ENCODE data around the gene EPN3. TPM values are rescaled to one million over a fixed set of nuclear protein-coding genes. Genes with fewer than 3 reads are reported as not detected.

The EPN3 gene
- total RNA-seq, 2 experiments from 2014 or later, result 0.28 TPM; not detected in 1

DNA sequence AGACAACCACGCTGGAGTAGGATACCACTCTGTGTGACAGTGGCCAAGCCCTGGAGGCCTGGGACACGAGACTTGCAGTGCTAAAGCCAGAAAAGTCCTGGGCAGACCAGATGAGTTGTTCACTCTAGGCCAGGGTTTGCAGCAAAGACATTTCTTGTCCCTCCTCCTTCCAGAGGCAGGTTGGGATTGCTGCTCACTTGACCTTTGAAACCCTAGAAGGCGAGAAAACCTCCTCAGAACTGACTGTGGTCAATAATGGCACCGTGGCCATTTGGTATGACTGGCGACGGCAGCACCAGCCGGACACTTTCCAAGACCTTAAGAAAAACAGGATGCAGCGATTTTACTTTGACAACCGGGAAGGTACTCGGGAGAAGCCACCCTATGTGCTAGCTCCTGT, 9.8 kb upstream of the EPN3 start:
- TF ChIP-seq EZH2phosphoT487 (IDR thresholded peaks at IDR 0.05; ENCODE audit: borderline replicate concordance, low read depth, low read length), result no peak
- TF ChIP-seq, protein P1, sequence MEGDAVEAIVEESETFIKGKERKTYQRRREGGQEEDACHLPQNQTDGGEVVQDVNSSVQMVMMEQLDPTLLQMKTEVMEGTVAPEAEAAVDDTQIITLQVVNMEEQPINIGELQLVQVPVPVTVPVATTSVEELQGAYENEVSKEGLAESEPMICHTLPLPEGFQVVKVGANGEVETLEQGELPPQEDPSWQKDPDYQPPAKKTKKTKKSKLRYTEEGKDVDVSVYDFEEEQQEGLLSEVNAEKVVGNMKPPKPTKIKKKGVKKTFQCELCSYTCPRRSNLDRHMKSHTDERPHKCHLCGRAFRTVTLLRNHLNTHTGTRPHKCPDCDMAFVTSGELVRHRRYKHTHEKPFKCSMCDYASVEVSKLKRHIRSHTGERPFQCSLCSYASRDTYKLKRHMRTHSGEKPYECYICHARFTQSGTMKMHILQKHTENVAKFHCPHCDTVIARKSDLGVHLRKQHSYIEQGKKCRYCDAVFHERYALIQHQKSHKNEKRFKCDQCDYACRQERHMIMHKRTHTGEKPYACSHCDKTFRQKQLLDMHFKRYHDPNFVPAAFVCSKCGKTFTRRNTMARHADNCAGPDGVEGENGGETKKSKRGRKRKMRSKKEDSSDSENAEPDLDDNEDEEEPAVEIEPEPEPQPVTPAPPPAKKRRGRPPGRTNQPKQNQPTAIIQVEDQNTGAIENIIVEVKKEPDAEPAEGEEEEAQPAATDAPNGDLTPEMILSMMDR (conservative IDR thresholded peaks at IDR 0.05; ENCODE audit: low read length), result no peak
- Histone ChIP-seq H3K4me2 (ENCODE audit: low read length) (no peak overlapping the region), H3K27ac (ENCODE audit: low read depth, low read length, poor library complexity, severe bottlenecking) (no peak overlapping the region), H2AFZ (ENCODE audit: low read length) (no peak overlapping the region), H3K79me2 (ENCODE audit: insufficient read depth, low read depth, low read length) (no peaks in the 10 kb centered on the region), H3K9me3 (ENCODE audit: low read length) (no peaks in the 10 kb centered on the region), H3K4me1 (ENCODE audit: insufficient read depth, low read length, poor library complexity, severe bottlenecking) (no peaks in the 10 kb centered on the region), H3K9me2 (ENCODE audit: insufficient read depth, low read length) (no peaks in the 10 kb centered on the region), H4K20me1 (ENCODE audit: insufficient read depth, low read length) (no peaks in the 10 kb centered on the region), H3K36me3 (ENCODE audit: insufficient read depth, low read length) (no peaks in the 10 kb centered on the region), H3K4me3 (ENCODE audit: low read depth, low read length, poor library complexity, severe bottlenecking) (no peak overlapping the region)
- intact Hi-C loops (cut with micrococcal nuclease; ENCODE audit: unreplicated experiment), result no loop called here
- ChIA-PET CTCF (ENCODE audit: unreplicated experiment) (no interaction called here), POLR2A (no interaction called here)
- BruUV-seq (replicated peaks), result no TSS peak
- DNase-seq (ENCODE audit: low spot score), result no peak

DNA sequence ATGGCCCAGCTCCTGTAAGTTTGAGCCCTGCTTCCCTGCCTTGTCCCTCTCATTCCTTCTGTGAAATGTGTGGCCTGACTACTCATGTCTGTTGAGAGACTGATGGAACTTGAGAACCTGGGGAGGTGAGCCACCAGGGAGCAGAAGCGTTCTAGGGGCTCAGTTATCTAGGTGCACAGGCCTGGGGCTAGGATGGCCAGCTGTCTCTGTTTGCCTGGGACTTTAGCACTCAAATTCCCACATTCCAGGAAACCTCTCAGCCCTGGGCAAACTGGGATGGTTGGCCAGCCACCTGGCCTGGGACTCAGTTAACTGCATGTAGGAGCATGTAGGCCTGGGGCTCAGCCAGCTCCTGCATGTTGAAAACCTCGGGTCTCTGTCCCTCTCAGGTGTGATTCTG, 9.3 kb upstream of the EPN3 start:
- Histone ChIP-seq H3K4me2 (ENCODE audit: low read length) (no peak overlapping the region), H4K20me1 (ENCODE audit: insufficient read depth, low read length) (no peaks in the 10 kb centered on the region), H3K79me2 (ENCODE audit: insufficient read depth, low read depth, low read length) (no peaks in the 10 kb centered on the region), H3K36me3 (ENCODE audit: insufficient read depth, low read length) (no peaks in the 10 kb centered on the region), H3K9me2 (ENCODE audit: insufficient read depth, low read length) (no peaks in the 10 kb centered on the region), H3K4me3 (ENCODE audit: low read depth, low read length, poor library complexity, severe bottlenecking) (no peak overlapping the region), H3K9me3 (ENCODE audit: low read length) (no peaks in the 10 kb centered on the region), H3K4me1 (ENCODE audit: insufficient read depth, low read length, poor library complexity, severe bottlenecking) (no peaks in the 10 kb centered on the region), H2AFZ (ENCODE audit: low read length) (no peak overlapping the region), H3K27ac (ENCODE audit: low read depth, low read length, poor library complexity, severe bottlenecking) (no peak overlapping the region)
- TF ChIP-seq EZH2phosphoT487 (IDR thresholded peaks at IDR 0.05; ENCODE audit: borderline replicate concordance, low read depth, low read length), result no peak
- TF ChIP-seq, protein P1 (conservative IDR thresholded peaks at IDR 0.05; ENCODE audit: low read length), result no peak
- no TSS peak for BruUV-seq (replicated peaks)
- CTCF ChIA-PET (ENCODE audit: unreplicated experiment), result no interaction called here
- no peak for DNase-seq (ENCODE audit: low spot score)
- POLR2A ChIA-PET, result no interaction called here
- intact Hi-C loops (cut with micrococcal nuclease; ENCODE audit: unreplicated experiment), result no loop called here

DNA sequence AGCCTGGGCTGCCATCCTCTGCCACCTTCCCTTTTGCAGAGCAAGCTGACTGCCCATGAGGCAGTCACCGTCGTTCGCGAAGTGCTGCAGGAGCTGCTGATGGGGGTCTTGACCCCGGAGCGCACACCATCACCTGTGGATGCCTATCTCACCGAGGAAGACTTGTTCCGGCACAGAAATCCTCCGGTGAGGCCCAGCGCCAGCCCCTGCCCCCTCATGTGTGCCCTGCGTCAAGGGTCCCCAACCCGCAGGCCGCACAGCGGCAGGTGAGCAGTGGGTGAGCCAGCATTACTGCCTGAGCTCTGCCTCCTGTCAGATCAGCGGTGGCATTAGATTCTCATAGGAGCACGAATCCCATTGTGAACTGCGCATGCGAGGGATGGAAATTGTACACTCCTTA, 7.7 kb upstream of the EPN3 start:
- Histone ChIP-seq H3K36me3 (ENCODE audit: insufficient read depth, low read length) (no peaks in the 10 kb centered on the region), H3K9me3 (ENCODE audit: low read length) (no peaks in the 10 kb centered on the region), H3K4me2 (ENCODE audit: low read length) (no peak overlapping the region), H3K4me3 (ENCODE audit: low read depth, low read length, poor library complexity, severe bottlenecking) (no peak overlapping the region), H3K4me1 (ENCODE audit: insufficient read depth, low read length, poor library complexity, severe bottlenecking) (no peaks in the 10 kb centered on the region), H3K79me2 (ENCODE audit: insufficient read depth, low read depth, low read length) (no peaks in the 10 kb centered on the region), H2AFZ (ENCODE audit: low read length) (no peak overlapping the region), H3K27ac (ENCODE audit: low read depth, low read length, poor library complexity, severe bottlenecking) (no peak overlapping the region), H3K9me2 (ENCODE audit: insufficient read depth, low read length) (no peaks in the 10 kb centered on the region), H4K20me1 (ENCODE audit: insufficient read depth, low read length) (no peaks in the 10 kb centered on the region)
- POLR2A ChIA-PET, result no interaction called here
- DNase-seq (ENCODE audit: low spot score), result no peak
- TF ChIP-seq, protein P1 (conservative IDR thresholded peaks at IDR 0.05; ENCODE audit: low read length), result no peak
- TF ChIP-seq EZH2phosphoT487 (IDR thresholded peaks at IDR 0.05; ENCODE audit: borderline replicate concordance, low read depth, low read length), result no peak
- intact Hi-C loops (cut with micrococcal nuclease; ENCODE audit: unreplicated experiment), result no loop called here
- CTCF ChIA-PET (ENCODE audit: unreplicated experiment), result no interaction called here
- BruUV-seq (replicated peaks), result no TSS peak

All from OCI-LY7 (cell line).